Measurements from ENCODE around the gene USP49.

DNA sequence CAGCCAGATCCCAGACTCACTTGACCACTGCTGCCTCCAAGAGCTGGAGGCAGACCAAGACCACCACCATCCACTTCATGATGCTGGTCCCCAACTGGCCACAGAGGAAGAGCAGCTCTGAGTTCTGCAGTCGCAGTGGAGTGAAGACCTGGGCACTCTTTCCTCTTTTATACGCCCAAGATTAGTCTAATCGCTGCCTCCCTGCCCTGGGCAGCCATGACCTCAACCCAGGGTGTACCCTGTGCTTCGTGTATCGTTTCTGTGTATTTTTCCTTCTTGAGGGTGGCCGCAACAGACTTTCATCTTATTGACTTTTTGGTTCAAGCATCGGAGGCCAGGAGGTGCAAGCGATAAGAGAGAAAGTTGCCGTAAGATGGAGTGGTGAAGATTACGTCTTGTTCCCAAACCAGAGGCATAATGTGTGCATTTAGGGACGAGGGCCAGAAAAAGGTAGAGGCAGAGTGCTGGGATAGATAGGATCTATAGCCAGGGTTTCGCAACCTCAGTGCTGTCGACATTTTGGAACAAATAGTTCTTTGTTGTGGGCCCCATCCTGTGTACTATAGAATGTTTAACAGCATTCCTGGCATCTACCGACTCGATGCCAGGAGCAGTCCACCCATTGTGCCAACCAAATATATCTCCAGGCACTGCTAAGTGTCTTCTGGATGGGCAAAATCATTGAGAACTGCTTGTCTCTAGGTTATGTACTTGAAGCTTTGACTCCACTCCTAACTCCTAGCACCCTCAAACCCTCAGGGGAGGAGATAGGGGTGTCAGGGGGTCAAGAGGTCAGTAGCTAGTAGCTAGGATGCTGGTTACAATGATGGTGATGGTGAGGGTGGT, 147.7 kb downstream of the USP49 start, which contains the start of gene PGC:
- TF ChIP-seq EZH2phosphoT487 (IDR thresholded peaks at IDR 0.05; ENCODE audit: borderline replicate concordance) = no peak
- no peak for TF ChIP-seq POLR2A (IDR thresholded peaks at IDR 0.05; ENCODE audit: borderline replicate concordance, extremely low read depth, insufficient read depth, insufficient read length)
- TF ChIP-seq, protein P1, sequence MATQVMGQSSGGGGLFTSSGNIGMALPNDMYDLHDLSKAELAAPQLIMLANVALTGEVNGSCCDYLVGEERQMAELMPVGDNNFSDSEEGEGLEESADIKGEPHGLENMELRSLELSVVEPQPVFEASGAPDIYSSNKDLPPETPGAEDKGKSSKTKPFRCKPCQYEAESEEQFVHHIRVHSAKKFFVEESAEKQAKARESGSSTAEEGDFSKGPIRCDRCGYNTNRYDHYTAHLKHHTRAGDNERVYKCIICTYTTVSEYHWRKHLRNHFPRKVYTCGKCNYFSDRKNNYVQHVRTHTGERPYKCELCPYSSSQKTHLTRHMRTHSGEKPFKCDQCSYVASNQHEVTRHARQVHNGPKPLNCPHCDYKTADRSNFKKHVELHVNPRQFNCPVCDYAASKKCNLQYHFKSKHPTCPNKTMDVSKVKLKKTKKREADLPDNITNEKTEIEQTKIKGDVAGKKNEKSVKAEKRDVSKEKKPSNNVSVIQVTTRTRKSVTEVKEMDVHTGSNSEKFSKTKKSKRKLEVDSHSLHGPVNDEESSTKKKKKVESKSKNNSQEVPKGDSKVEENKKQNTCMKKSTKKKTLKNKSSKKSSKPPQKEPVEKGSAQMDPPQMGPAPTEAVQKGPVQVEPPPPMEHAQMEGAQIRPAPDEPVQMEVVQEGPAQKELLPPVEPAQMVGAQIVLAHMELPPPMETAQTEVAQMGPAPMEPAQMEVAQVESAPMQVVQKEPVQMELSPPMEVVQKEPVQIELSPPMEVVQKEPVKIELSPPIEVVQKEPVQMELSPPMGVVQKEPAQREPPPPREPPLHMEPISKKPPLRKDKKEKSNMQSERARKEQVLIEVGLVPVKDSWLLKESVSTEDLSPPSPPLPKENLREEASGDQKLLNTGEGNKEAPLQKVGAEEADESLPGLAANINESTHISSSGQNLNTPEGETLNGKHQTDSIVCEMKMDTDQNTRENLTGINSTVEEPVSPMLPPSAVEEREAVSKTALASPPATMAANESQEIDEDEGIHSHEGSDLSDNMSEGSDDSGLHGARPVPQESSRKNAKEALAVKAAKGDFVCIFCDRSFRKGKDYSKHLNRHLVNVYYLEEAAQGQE (IDR thresholded peaks at IDR 0.05; ENCODE audit: low read depth) = no peak
- TF ChIP-seq, protein P2, sequence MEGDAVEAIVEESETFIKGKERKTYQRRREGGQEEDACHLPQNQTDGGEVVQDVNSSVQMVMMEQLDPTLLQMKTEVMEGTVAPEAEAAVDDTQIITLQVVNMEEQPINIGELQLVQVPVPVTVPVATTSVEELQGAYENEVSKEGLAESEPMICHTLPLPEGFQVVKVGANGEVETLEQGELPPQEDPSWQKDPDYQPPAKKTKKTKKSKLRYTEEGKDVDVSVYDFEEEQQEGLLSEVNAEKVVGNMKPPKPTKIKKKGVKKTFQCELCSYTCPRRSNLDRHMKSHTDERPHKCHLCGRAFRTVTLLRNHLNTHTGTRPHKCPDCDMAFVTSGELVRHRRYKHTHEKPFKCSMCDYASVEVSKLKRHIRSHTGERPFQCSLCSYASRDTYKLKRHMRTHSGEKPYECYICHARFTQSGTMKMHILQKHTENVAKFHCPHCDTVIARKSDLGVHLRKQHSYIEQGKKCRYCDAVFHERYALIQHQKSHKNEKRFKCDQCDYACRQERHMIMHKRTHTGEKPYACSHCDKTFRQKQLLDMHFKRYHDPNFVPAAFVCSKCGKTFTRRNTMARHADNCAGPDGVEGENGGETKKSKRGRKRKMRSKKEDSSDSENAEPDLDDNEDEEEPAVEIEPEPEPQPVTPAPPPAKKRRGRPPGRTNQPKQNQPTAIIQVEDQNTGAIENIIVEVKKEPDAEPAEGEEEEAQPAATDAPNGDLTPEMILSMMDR (IDR thresholded peaks at IDR 0.05 in 2 of 3, conservative IDR thresholded peaks at IDR 0.05 in 1 of 3; ENCODE audit: borderline replicate concordance in 1 of 3, insufficient read depth in 1 of 3, low read depth in 2 of 3, low read length in 2 of 3) = no peak
- TF ChIP-seq POLR2AphosphoS5 (IDR thresholded peaks at IDR 0.05; ENCODE audit: low read depth, low read length) = no peak
- TF ChIP-seq EGR1 (IDR thresholded peaks at IDR 0.05; ENCODE audit: low read depth) = no peak

All from HCT116 (cell line).